GM08714 (cell line): ENCODE data around the gene DIAPH2.
"Not testable (repeated sequence)": the region's sequence is repeated elsewhere in the genome, so short reads cannot be mapped to it uniquely, and the experiment has no call there.

ENCODE experiments used
- H3K4me3 ChIP-seq: fragments of 200-500 bp; sonication (Bioruptor generic); 2 replicates; pipeline ENCODE4 v1.5.1; 2014; ENCODE audit warnings: mild to moderate bottlenecking, low read length, inconsistent platforms
- ZNF274 ChIP-seq: IDR thresholded peaks from 2 replicates; pipeline ENCODE4 v1.6.1; 2012; ENCODE audit warnings: mild to moderate bottlenecking, low read depth, low read length

DIAPH2 gene

DNA sequence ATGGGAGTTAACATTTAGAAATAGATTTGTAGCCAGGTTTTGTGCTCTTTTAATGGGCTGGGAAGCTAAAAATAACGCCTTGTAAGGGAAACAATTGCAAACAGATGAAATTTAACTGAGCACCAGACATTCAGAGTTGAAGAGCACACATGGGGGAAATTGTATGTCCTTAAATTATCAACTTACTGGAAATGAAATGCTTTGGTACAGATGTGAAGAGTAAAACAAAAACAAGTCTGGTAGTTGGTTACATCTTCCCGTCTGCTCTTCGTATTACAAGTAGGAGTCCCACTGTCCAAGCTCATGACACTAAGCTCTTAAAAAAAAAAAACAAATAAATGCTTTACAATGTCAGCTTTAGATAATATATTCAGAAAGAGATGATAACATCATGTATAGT, 139.5 kb downstream of the DIAPH2 start:
- TF ChIP-seq ZNF274, result no peak
- H3K4me3 ChIP-seq, result no peak overlapping the region

DNA sequence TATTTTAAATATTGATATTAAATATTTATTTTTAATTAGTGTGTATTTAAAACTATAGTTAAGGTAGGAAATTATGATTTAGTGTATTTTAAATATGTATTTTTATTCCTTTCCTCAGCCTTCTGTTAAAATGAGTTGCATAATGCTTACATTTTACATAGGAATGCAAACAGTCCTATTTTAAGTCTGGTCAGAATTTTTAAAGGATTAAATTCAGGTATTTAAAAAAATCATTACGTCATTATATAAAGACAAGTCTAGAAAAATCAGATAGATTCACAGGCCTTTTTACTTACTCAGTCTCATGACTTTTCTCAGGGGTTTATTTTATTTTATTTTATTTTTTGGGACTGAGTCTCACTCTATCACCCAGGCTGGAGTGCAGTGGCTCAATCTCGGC, 148.7 kb downstream of the DIAPH2 start:
- H3K4me3 ChIP-seq, result no peak overlapping the region
- no peak for TF ChIP-seq ZNF274

- TF ChIP-seq ZNF274, result no peak
- H3K4me3 ChIP-seq, result no peak overlapping the region
Observed at GRCh38 chrX:96834137-96834536, 149.5 kb downstream of the DIAPH2 start.

DNA sequence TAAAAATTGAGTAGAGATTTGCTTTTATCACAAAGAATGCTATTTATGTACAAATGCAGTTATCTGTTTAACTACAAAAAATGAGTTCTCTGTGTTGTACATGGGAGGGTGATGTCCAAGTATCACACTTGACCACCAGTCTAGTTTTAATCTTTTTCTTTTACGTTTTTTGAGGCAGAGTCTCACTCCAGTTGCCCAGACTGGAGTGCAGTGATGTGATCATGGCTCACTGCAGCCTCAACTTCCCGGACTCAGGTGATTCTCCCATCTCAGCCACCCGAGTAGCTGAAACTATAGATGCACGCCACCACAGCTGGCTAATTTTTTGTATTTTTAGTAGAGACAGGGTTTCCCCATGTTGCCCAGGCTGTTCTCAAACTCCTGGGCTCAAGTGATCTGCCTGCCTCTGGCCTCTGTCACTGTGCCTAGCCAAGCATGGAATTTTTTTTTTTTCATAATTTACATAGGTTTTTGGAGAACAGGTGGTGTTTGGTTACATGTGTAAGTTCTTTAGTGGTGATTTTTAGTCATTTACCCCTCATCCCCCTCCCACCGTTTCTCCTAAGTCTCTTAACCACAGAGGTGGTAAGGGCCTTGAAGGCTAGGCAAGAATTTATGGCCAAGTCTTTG, 151.1 kb downstream of the DIAPH2 start:
- TF ChIP-seq ZNF274, result no peak
- H3K4me3 ChIP-seq, result no peak overlapping the region

DNA sequence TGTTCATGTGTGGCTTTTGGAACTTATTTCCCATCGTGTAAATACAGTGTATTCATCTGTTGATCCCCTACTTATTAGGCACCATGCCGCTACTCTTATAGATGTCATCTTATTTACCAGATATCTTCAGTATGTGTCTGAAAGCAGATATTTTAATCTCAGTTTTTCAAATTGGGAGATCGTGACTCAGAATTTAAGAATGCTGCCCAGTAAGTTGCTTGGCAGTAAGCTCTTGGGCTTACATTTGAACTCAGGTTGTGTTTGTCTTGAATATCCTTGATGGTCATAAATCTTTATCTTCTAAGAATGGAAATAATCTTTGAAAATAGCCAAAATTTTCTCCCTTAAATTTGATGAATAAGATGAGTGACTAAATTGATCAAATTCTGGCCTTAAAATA, 153.2 kb downstream of the DIAPH2 start:
- H3K4me3 ChIP-seq, result no peak overlapping the region
- TF ChIP-seq ZNF274, result no peak

DNA sequence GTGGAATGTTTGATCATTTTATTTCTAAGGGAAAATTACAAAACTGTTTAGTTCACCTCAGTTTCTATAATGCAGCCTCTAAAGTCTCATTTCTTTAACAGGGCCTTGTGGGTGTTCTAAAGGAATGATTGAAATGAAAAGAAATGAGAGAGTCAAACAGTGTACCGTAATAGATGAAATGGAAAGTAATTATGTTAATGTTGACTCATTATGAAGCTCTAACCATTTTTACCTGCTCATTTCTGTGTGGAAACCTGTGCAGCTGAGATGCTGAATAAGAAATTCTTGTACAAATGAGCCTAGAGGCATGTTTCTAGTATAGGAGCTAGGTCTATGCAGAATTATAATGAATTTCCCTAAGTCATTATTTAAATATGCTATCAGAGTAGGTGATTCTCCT, 153.9 kb downstream of the DIAPH2 start:
- no peak for TF ChIP-seq ZNF274
- no peak overlapping the region for H3K4me3 ChIP-seq

DNA sequence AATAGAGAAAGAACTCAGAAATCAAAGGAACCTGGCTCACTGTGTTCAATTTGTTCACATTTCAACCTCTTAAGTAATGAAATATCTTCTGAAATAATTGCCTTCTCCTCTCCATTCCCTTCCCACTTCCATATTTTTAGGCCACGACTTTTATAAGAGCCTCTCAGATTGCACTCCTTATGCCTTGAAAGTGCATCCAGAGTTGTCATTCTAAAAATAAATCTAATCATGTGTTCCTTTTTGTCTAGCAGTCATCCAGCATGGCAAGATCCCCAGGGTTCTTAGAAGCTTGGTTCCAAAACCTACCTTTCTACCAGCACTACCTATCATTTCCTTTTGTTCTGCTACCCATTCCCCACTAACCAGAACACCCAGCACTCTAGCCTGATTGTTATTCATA, 156.7 kb downstream of the DIAPH2 start:
- H3K4me3 ChIP-seq, result no peak overlapping the region
- TF ChIP-seq ZNF274, result no peak

DNA sequence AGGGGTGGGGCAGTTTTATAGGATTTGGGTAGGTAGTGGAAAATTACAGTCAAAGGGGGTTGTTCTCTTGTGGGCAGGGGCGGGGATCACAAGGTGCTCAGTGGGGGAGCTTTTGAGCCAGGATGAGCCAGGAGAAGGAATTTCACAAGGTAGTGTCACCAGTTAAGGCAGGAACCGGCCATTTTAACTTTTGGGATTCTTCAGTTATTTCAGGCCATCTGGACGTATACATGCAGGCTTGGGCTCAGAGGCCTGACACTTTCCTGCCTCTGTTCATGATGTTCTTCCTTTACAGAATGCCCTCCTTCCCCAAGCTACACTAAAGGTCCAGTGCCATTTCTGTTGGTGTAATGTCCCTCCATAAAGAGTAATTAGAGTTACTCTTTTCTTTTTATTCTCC, 157.2 kb downstream of the DIAPH2 start:
- not testable (repeated sequence) for H3K4me3 ChIP-seq

- no peak for TF ChIP-seq ZNF274
- H3K4me3 ChIP-seq, result no peak overlapping the region
Observed at GRCh38 chrX:96843566-96843965, 158.9 kb downstream of the DIAPH2 start.

GRCh38 chrX:96846841-96847240, 162.2 kb downstream of the DIAPH2 start:
- TF ChIP-seq ZNF274, result no peak
- no peak overlapping the region for H3K4me3 ChIP-seq

DNA sequence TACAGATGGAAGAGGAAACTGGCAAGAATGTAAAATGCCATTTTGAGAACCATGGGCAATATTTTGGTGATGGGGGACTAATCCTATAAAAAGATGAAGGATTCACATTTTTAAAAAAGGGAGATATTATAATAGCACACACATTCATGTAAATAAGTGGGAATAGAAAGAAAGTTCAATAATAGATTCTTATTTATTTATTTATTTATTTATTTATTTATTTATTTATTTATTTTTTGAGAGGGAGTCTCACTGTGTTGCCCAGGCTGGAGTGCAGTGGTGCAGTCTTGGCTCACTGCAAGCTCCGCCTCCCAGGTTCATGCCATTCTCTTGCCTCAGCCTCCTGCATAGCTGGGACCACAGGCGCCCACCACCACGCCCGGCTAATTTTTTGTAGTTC, 174.8 kb downstream of the DIAPH2 start:
- H3K4me3 ChIP-seq, result not testable (repeated sequence)

GRCh38 chrX:96861218-96861617, 176.6 kb downstream of the DIAPH2 start:
- no peak overlapping the region; the same call in 1 of the 2 replicates for H3K4me3 ChIP-seq
- TF ChIP-seq ZNF274, result no peak

DNA sequence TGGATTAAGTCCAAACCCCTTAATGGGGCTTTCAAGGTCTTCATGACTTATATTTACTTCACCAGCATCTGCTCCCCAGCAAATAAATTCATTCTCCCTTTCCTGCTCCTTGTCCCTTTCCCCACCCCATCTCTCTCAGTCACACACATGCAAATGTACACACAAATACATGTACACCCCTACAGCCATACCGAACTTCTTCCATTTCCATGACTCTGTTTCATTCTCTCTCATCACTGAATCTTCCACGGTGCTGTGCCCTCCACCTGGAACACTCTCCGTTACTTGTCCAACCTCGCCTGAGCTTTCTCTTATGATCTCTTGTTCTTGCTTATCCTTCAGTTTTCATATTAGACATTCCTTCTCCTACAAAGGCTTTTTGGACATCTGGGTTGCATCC, 177.0 kb downstream of the DIAPH2 start:
- no peak for TF ChIP-seq ZNF274
- no peak overlapping the region; the same call in 1 of the 2 replicates for H3K4me3 ChIP-seq

GRCh38 chrX:96883608-96884007, 199.0 kb downstream of the DIAPH2 start, which contains the start of gene RPA4:
Gene RPA4, plus strand, starts transcription at chrX:96883908. Its CDS starts 403 bp downstream, at chrX:96884311.
- no peak within 1 kb of the TSS for H3K4me3 ChIP-seq
- no peak for TF ChIP-seq ZNF274

DNA sequence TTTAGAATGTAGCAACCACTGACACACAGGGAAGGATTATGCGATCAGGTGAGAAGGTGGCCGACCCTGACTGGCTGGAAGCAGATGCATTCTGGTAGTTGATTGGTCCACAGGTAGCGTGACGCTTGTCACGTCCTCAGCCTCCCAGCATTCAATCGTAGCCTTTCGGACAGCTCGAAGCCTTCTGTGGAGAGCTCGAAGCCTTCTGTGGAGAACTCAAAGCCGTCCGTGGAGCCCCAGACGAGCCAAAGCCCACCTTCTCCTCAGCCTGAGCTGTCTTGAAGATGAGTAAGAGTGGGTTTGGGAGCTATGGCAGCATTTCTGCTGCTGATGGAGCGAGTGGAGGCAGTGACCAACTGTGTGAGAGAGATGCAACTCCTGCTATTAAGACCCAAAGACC, 199.4 kb downstream of the DIAPH2 start:
- no peak overlapping the region for H3K4me3 ChIP-seq
- TF ChIP-seq ZNF274, result no peak

GRCh38 chrX:96889726-96890125, 205.1 kb downstream of the DIAPH2 start:
- no peak overlapping the region for H3K4me3 ChIP-seq
- no peak for TF ChIP-seq ZNF274
